Parathyroid adenoma (tissue), 2 donors: Measurements from ENCODE around the gene PIH1D1.
A peak's percentile ranks its signal among the peaks of the same experiment; 100 is the strongest.

Experiments used
- H2AFZ ChIP-seq: fragments of 300-600 bp; sonication (generic); one replicate; pipeline ENCODE4 v1.7.0; 2017; ENCODE audit warnings: antibody characterized with exemption, mild to moderate bottlenecking
- H3K27ac ChIP-seq: fragments of 300-600 bp; sonication (generic); one replicate; pipeline ENCODE4 v1.7.0; 2017
- H3K27me3 ChIP-seq: fragments of 300-600 bp; sonication (generic); one replicate; pipeline ENCODE4 v1.7.0; 2017; ENCODE audit warnings: low read length; ENCODE audit not compliant: control insufficient read depth, insufficient read depth
- H3K36me3 ChIP-seq: fragments of 300-600 bp; sonication (generic); one replicate; pipeline ENCODE4 v1.7.0; 2017; ENCODE audit warnings: low read length; ENCODE audit not compliant: control insufficient read depth, insufficient read depth
- H3K4me1 ChIP-seq: fragments of 300-600 bp; sonication (generic); one replicate; pipeline ENCODE4 v1.7.0; 2017; ENCODE audit warnings: control low read depth
- H3K4me2 ChIP-seq: fragments of 300-600 bp; sonication (generic); one replicate; pipeline ENCODE4 v1.7.0; 2017; ENCODE audit warnings: low read length
- H3K4me3 ChIP-seq: fragments of 300-600 bp; sonication (generic); one replicate; pipeline ENCODE4 v1.7.0; 2017; ENCODE audit warnings: low read depth, low read length
- H3K79me2 ChIP-seq: fragments of 300-600 bp; sonication (generic); one replicate; pipeline ENCODE4 v1.7.0; 2017; ENCODE audit warnings: control low read depth
- H3K9ac ChIP-seq: fragments of 300-600 bp; sonication (generic); one replicate; pipeline ENCODE4 v1.7.0; 2017; ENCODE audit warnings: mild to moderate bottlenecking
- H3K9me3 ChIP-seq: fragments of 300-600 bp; sonication (generic); one replicate; pipeline ENCODE4 v1.7.0; 2017; ENCODE audit warnings: low read length; ENCODE audit not compliant: control insufficient read depth
- CTCF ChIP-seq: fragments of 300-600 bp; sonication (generic); IDR thresholded peaks from one replicate; pipeline ENCODE4 v1.7.0; 2017; ENCODE audit warnings: antibody characterized with exemption, mild to moderate bottlenecking
- donor health status: primary hyperparathyroidism.

PIH1D1 gene

GRCh38 chr19:49400029-49400428 lies 51.6 kb downstream of the PIH1D1 start:
- Histone ChIP-seq H3K4me2 (no peak overlapping the region), H2AFZ (no peak overlapping the region), H3K79me2 (no peaks in the 10 kb centered on the region), H3K4me3 (no peak overlapping the region), H3K4me1 (peaks cover 23% of the 10 kb centered on the region), H3K9me3 (no peaks in the 10 kb centered on the region), H3K27me3 (no peaks in the 10 kb centered on the region), H3K9ac (no peak overlapping the region), H3K36me3 (no peaks in the 10 kb centered on the region), H3K27ac (no peak overlapping the region)
- no peak for TF ChIP-seq CTCF

- H3K79me2 ChIP-seq = no peaks in the 10 kb centered on the region
Observed at GRCh38 chr19:49398931-49399330, 52.7 kb downstream of the PIH1D1 start.

GRCh38 chr19:49398001-49398615 lies 53.5 kb downstream of the PIH1D1 start:
- Histone ChIP-seq H3K4me3 (no peak overlapping the region), H3K79me2 (no peaks in the 10 kb centered on the region), H3K4me2 (peak overlapping the region; percentile 45), H2AFZ (peak overlapping the region; percentile 71), H3K9me3 (no peaks in the 10 kb centered on the region), H3K36me3 (no peaks in the 10 kb centered on the region), H3K9ac (no peak overlapping the region), H3K4me1 (peaks cover 13% of the 10 kb centered on the region), H3K27me3 (no peaks in the 10 kb centered on the region), H3K27ac (peak overlapping the region; percentile 27)
- no peak for TF ChIP-seq CTCF

More at GRCh38 chr19:49398931-49399330, 52.7 kb downstream of the PIH1D1 start:
- TF ChIP-seq CTCF = no peak
- Histone ChIP-seq H3K9ac (no peak overlapping the region), H3K9me3 (no peaks in the 10 kb centered on the region), H3K4me1 (peaks cover 22% of the 10 kb centered on the region), H3K4me3 (no peak overlapping the region), H3K27ac (peak overlapping the region; percentile 27), H3K36me3 (no peaks in the 10 kb centered on the region), H2AFZ (peak overlapping the region; percentile 71), H3K4me2 (no peak overlapping the region), H3K27me3 (no peaks in the 10 kb centered on the region)

- no peak overlapping the region for H2AFZ ChIP-seq
- H3K4me3 ChIP-seq = no peak overlapping the region
- TF ChIP-seq CTCF = no peak
- H3K27me3 ChIP-seq = no peaks in the 10 kb centered on the region
- no peaks in the 10 kb centered on the region for H3K36me3 ChIP-seq
- H3K27ac ChIP-seq = no peak overlapping the region
- H3K9ac ChIP-seq = no peak overlapping the region
- no peak overlapping the region for H3K4me2 ChIP-seq
- peaks cover 13% of the 10 kb centered on the region for H3K4me1 ChIP-seq
- H3K9me3 ChIP-seq = no peaks in the 10 kb centered on the region
- no peaks in the 10 kb centered on the region for H3K79me2 ChIP-seq
Observed at GRCh38 chr19:49396738-49397505, 54.7 kb downstream of the PIH1D1 start.
